Retina (tissue), 1 donor: Measurements from ENCODE around the gene HMBS.
"Not testable (repeated sequence)": the region's sequence is repeated elsewhere in the genome, so short reads cannot be mapped to it uniquely, and the experiment has no call there.

Experiments used
- DNase-seq: peaks from one replicate; pipeline ENCODE4 v3.0.0-alpha.2; 2016

HMBS gene

GRCh38 chr11:119103161-119103664 lies 18.5 kb downstream of the HMBS start:
- not testable (repeated sequence) for DNase-seq

GRCh38 chr11:119103793-119104192 lies 19.1 kb downstream of the HMBS start:
- DNase-seq = no peak

GRCh38 chr11:119106564-119107537 lies 22.2 kb downstream of the HMBS start, which contains the start of gene C2CD2L:
Gene C2CD2L, plus strand, starts transcription at chr11:119107344. Its CDS starts 398 bp downstream, at chr11:119107742.
- DNase-seq = peak; percentile 88

DNA sequence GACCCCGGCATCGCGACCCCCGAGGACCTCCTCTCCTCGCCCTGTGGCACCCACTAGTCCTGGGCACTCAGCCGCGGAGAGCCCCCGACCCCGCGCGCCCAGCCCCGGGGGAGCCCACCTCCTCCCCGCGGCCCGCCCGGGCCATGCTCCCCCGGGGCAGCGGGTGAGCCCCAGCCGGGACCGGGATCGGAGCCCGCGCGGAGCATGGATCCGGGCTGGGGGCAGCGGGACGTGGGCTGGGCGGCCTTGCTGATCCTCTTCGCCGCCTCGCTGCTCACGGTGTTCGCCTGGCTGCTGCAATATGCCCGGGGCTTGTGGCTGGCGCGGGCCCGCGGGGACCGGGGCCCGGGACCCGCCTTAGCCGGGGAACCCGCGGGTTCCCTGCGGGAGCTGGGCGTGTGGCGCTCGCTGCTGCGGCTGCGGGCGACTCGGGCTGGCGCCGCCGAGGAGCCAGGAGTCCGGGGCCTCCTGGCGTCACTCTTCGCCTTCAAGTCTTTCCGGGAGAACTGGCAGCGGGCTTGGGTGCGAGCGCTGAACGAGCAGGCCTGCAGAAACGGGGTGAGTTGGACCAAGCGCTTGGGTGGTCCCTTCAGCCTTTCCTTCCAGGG lies 23.0 kb downstream of the HMBS start:
- peak; percentile 54 for DNase-seq

- no peak for DNase-seq
These were observed 23.6 kb downstream of the HMBS start for GRCh38 chr11:119108146-119108856.

DNA sequence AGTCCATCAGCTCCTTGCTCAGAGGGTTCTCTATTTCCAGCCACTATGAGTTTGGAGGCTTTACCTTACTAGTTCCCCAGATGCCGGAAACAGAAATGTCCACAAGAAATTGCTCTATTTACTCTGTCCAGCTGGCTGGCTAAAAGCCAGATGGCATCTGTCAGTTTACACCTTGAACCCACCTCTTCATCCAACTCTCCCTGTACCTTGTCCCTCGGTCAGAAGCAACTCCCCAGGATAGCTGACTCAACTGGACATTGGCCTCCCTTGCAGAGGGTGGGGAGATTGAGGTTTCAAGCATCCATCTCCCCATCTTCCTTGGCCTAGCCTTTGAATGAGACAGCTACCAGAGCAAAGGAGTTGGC lies 24.2 kb downstream of the HMBS start:
- no peak for DNase-seq

DNA sequence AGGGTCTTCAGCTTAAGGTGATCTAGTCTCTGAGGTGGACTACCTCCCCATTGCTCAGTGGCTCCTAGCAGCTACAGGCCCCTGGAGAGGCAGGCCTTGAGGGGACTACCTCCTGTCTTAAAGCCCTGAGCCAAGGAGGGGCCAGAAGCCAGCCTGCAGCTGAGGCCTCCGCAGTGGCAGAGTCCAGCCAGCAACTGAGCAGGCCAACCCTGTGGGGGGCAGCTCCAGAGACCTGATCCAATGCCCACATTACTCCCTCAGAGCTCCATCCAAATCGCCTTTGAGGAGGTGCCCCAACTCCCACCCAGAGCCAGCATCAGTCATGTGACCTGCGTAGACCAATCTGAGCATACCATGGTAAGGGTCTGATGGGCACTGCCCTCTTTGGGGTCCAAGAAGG lies 25.2 kb downstream of the HMBS start:
- no peak for DNase-seq

DNA sequence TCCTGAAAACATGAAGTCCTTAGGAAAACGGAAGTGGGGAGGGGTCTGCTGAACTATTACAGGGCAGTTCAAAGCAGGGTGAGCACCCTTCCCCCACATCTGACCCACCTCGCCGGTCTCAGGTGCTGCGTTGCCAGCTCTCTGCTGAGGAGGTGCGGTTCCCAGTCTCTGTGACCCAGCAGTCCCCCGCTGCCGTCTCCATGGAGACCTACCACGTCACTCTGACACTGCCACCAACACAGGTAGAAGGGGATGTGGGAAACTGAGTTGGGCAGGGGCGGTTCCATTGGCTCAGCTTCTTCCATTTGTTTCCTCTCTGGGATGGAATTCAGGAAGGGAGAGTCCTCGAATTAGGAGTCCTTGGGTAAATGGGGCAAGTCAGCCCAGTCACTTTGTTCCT lies 25.8 kb downstream of the HMBS start:
- DNase-seq = no peak

DNA sequence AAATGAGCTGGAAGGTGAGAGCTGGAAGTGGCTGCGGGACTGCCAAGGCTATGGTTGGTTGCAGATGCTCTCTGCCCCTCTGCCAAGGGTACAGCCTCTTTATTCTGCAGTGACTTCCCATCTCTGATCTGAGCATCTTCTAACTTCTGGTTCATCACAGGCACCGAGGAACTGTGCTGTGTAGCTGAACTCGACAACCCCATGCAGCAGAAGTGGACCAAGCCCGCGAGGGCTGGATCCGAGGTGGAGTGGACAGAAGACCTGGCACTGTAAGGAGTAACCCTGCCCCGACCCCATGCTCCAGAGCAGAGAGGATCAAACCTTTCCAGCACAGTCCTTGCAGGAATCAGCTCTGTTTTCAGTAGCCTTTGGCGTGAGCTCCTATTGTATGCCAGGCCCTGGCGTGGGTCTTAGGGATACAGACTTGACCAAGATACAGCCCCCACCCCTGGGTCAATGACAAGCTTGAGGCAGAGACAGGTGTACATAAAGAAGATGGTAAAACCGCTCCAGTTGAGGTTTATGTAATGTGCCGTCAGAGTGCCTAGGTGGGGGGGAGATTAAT lies 26.8 kb downstream of the HMBS start:
- DNase-seq = no peak

DNA sequence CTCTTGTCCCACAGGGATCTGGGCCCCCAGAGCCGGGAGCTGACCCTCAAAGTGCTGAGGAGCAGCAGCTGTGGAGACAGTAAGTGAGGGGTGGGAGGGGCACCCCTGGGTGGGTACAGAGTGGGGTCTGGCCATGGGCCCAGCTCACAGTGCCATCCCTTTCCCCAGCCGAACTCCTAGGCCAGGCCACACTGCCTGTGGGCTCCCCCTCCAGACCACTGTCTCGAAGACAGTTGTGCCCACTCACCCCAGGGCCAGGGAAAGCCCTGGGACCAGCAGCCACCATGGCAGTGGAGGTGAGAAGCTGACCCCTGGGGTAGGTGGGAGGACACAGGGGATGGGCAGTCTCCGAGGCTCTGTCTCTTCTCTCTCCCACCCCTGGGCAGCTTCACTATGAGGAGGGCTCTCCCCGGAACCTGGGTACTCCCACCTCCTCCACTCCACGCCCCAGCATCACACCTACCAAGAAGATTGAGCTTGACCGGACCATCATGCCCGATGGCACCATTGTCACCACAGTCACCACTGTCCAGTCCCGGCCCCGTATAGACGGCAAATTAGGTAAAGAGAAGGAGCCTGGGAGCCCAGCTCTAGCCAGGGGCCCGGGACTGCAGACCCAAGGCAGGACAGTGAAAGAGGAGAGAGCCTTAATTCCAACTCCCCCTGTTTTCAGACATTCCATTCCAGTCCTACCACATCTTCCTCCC lies 27.8 kb downstream of the HMBS start:
- DNase-seq = no peak

DNA sequence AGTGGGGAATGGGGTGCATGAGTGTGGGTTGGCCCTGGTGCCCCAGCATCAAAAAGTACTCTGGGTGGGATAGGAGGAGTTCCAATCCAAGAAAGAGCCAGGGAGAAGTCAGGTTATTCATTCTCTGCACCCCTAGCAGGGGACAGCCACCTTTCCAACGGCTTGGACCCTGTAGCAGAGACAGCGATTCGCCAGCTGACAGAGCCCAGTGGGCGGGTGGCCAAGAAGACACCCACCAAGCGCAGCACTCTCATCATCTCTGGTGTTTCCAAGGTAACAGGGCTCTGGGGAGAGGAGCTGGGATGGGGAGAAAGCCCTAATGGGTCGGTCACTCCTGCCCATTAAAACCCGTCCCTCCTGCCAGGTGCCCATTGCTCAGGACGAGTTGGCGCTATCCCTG lies 29.0 kb downstream of the HMBS start:
- DNase-seq = no peak

GRCh38 chr11:119114351-119114750 lies 29.7 kb downstream of the HMBS start:
- DNase-seq = no peak

DNA sequence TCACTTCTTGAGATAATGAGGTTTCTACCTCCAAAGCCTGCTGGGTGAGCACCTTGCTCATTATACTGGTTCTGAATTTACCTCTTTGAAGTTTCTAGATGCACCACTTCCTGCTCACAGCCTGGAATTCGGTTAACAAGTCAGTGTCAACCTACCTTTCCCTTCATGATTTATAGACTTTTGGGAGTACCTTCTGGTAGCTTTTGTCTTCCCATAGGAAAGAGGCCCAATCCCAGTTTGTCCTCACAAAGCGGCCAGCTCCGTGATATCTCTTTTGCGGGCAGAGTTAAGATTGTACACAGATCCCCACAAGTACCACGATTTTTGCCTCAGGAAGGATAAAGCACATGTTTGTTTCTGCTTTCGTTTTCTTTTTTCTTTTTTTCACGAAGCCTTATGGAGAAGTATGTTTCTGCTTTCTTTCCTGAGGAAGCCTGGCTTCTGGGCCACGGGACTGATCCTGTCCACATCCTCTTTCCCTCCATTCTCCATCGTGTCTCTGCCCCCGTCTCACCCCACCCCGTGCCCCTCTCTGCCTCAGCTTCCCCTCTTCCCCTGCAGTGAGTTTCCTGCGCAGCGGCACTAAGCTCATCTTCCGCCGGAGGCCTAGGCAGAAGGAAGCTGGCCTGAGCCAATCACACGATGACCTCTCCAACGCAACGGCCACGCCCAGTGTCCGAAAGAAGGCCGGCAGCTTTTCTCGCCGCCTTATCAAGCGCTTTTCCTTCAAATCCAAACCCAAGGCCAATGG lies 31.0 kb downstream of the HMBS start:
- DNase-seq = no peak

- no peak for DNase-seq
These were observed 31.5 kb downstream of the HMBS start for GRCh38 chr11:119116235-119116594.

GRCh38 chr11:119116601-119117000 lies 31.9 kb downstream of the HMBS start:
- no peak for DNase-seq

DNA sequence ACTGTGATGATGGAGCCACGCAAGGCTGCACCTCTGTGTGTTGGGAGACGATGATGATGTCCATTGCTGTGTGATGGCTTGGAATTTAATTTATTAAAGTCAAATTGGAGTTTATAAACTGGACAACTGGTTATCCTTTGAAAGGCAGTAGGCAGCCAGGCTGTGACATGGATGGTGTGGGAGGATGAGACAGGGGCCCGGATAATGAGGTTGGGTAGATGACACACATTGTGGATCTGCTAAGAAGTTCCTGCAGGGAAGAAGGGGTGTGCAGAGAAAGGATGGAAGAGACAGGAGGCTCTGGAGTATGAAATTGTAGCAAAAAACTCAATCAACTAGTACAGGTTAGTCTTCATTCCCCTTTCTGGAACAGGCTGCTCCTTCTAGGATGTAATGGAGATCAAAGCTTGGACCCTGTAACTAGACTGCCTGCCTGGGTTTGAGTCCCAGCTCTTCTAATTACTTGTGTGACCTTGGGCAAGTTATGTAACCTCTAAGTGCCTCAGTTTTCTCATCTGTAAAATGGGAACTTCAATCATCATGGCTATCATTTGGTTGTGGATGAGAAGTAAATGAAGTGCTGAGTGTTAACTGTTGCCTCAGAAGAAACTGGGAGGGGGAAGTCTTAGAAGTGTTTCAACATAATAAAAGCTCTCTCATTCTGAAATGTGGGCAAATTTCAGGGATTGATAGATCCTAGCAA lies 32.5 kb downstream of the HMBS start:
- DNase-seq = no peak

GRCh38 chr11:119118227-119118626 lies 33.5 kb downstream of the HMBS start:
- DNase-seq = no peak

DNA sequence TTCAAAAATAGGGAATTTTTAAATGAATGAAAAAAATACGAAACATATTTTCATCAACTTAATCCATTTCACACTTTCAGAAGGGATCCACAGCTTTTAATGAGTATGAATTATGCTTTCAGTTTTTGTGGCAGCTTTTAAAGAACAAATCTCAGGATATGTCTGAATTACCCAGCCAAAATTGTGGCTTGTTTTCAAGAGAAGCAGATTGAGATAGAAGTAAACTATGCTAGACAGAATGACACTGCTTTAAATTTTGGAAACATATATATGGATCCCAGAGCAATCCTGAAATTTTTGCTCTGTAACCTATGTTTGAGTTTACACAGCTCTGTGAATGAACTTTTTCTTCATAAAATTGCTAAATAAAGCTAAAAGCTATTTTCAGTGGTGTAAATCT lies 34.3 kb downstream of the HMBS start:
- DNase-seq = no peak

DNA sequence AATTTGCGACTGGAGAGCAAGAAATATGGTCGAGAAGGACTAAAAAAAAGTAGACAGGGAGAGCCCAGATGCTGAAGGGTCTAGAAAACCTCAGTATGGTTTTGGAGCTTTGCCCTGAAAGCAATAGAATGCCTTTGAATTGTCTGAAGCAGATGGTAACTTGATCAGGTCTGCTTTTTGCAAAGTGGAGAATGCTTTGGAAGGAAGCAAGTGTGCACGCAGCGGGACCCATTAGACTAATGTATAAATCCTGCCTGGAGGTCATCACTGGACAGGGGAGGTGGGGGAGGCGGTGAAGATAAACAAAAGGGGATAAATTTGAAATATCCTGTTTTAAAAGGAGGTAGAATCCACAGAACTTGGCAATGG lies 35.9 kb downstream of the HMBS start:
- DNase-seq = no peak

DNA sequence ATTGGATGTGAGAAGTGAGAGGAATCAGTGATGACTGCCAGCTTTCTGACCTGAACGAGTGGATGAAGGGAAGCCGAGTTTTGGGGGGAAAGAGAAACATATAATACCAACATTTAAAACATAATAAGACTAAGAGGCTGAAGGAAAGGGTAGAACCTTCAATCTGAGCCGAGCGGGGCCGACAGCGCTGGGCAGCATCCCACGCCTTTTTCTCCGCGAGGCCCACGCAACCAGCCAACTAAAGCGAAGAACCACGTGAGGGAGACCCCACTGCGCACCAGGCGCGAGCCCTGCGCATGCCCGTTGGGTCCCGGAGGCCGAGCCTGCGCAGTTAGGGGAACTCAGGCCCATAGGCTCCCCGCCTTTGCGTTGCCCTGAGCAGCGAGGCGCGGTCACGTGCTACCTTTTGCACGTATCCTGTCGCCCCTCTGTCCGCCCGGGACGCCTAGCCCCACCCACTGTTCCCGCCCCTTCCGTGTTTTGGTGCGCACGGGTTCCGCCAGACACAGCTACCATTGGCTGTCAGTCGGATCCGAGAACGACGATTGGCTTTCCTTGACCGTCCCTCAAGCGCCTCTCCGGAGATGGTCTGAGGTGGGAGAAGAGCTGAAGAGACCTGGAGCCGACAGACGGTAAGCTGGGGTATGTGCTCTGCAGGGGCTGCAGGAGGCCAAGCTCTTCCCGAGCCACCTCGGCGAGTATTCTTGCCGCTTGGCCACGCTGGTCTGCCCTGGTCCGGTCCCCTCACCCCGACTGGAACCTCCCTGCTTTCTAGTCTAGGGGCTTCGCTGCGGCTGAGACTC lies 36.5 kb downstream of the HMBS start, which contains the start of gene HINFP:
HINFP (plus strand) TSS at position 573 of the 803 bp plus-strand sequence. CDS start 5,365 bp downstream, outside the sequence.
- peak; percentile 97 for DNase-seq
